Measurements from ENCODE around the gene CELSR1.

Gene CELSR1

DNA sequence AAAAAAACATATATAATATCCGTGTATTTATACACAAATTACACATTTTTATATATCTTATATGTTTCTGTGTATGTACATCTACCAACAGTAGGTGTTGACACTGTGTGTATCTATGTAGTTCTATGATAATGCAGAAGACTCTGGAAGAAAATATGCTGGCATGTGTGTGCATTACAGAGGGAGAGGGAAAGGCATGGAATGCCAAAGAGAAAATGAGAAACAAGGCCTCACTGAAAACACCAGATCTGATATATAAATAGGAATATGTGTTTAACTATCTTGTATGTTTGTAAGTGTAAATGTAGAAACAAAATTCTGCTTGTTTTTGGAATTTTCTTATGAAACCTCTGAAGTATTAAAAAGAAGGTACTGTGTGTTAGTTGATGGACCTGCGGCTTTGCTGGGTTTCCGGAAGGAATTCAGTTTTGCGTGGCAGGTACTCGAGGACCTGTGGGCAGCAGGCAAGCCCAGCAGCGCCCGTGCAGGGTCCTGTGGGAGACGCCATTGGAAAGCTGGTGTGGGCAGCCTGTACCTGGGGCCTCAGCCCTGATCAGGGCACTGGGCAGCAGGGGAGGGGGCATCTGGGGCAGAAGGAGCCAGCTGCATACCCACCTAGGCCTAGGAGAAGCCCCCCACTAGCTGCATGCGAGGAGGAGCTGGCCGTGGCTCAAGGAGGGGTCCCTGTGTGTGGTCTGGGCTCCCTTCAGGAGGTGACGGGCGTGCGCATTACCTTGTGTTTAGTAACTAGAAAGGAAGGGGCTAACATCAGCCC, 209.5 kb downstream of the CELSR1 start:
- TF ChIP-seq, protein P1, sequence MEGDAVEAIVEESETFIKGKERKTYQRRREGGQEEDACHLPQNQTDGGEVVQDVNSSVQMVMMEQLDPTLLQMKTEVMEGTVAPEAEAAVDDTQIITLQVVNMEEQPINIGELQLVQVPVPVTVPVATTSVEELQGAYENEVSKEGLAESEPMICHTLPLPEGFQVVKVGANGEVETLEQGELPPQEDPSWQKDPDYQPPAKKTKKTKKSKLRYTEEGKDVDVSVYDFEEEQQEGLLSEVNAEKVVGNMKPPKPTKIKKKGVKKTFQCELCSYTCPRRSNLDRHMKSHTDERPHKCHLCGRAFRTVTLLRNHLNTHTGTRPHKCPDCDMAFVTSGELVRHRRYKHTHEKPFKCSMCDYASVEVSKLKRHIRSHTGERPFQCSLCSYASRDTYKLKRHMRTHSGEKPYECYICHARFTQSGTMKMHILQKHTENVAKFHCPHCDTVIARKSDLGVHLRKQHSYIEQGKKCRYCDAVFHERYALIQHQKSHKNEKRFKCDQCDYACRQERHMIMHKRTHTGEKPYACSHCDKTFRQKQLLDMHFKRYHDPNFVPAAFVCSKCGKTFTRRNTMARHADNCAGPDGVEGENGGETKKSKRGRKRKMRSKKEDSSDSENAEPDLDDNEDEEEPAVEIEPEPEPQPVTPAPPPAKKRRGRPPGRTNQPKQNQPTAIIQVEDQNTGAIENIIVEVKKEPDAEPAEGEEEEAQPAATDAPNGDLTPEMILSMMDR (conservative IDR thresholded peaks at IDR 0.05; ENCODE audit: low read depth, low read length): no peak
- Histone ChIP-seq H4K20me1 (ENCODE audit: insufficient read depth) (no peaks in the 10 kb centered on the region), H3K36me3 (ENCODE audit: insufficient read depth) (no peaks in the 10 kb centered on the region; the same call in 1 of the 2 replicates)

DNA sequence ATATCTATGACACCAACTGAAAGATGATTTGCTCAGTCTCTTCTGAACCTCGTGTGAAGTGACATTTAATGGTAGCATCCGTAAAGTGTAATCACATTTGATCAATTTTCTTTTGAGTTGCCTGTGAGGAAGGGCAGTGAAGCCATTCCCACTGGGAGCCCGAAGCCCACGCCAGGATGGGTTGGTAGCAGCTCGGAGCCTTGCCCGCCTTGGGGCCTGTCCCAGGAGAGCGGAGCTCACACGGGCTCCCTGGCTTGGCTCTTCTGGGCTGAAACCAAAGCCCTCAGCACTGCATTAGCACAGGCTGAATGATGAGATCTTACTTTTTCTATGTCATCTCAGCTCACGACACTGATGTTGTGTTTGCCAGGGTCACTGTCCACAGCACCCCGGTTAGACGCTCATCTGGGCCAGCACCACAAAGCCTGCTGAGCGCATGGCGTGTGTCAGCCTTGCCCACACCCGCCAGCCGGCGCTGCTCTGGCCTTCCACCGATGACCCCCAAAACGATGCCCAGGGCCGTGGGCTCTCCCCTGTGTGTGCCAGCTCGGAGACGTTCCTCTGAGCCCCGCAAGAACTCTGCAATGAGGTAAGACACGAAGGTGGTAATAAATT, 211.2 kb downstream of the CELSR1 start:
- TF ChIP-seq, protein P1 (conservative IDR thresholded peaks at IDR 0.05; ENCODE audit: low read depth, low read length): no peak
- Histone ChIP-seq H4K20me1 (ENCODE audit: insufficient read depth) (no peaks in the 10 kb centered on the region), H3K27ac (no peak overlapping the region), H3K4me1 (ENCODE audit: low read depth, poor library complexity, severe bottlenecking) (no peaks in the 10 kb centered on the region), H3K4me3 (IDR thresholded peaks at IDR 0.05; ENCODE audit: insufficient read depth, low read depth, low read length) (no peak overlapping the region), H2AFZ (ENCODE audit: low read depth) (no peak overlapping the region), H3K4me2 (no peak overlapping the region), H3K36me3 (ENCODE audit: insufficient read depth) (no peaks in the 10 kb centered on the region; the same call in 1 of the 2 replicates), H3K9ac (no peak overlapping the region), H3K27me3 (ENCODE audit: insufficient read depth, low read depth) (no peaks in the 10 kb centered on the region), H3K79me2 (ENCODE audit: insufficient read depth, low read depth) (no peaks in the 10 kb centered on the region)

More for the DNA sequence above, 209.5 kb downstream of the CELSR1 start:
- H3K4me2 ChIP-seq: no peak overlapping the region
- no peaks in the 10 kb centered on the region for H3K27me3 ChIP-seq (ENCODE audit: insufficient read depth, low read depth)
- H3K9ac ChIP-seq: no peak overlapping the region
- H3K4me3 ChIP-seq (IDR thresholded peaks at IDR 0.05; ENCODE audit: insufficient read depth, low read depth, low read length): no peak overlapping the region
- H3K79me2 ChIP-seq (ENCODE audit: insufficient read depth, low read depth): no peaks in the 10 kb centered on the region
- no peak overlapping the region for H2AFZ ChIP-seq (ENCODE audit: low read depth)
- H3K27ac ChIP-seq: no peak overlapping the region
- peaks cover under 1% of the 10 kb centered on the region for H3K4me1 ChIP-seq (ENCODE audit: low read depth, poor library complexity, severe bottlenecking)

DNA sequence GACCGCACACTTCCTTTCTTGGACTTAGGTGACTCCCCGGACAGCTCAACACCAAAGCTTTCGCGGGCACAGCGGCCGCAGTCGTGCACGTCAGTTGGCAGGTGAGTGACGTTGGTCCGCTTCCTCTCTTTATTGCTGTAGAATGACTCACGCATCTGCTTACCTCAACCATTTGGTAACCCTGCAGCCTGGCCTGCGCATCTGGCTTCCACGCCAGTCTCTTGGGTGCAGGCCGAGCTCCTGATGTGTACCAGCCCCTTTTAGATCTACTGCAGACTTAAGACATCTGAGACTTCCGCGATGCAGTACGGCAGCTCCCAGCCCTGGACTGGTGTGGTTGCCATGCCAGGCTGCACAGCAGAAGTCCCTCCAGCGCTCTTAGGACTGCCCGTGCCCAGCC, 214.3 kb downstream of the CELSR1 start:
- H3K4me2 ChIP-seq: no peak overlapping the region
- no peaks in the 10 kb centered on the region; the same call in 1 of the 2 replicates for H3K36me3 ChIP-seq (ENCODE audit: insufficient read depth)
- no peaks in the 10 kb centered on the region for H4K20me1 ChIP-seq (ENCODE audit: insufficient read depth)
- H3K4me1 ChIP-seq (ENCODE audit: low read depth, poor library complexity, severe bottlenecking): no peaks in the 10 kb centered on the region
- no peaks in the 10 kb centered on the region for H3K27me3 ChIP-seq (ENCODE audit: insufficient read depth, low read depth)
- no peak overlapping the region for H3K27ac ChIP-seq
- H3K79me2 ChIP-seq (ENCODE audit: insufficient read depth, low read depth): no peaks in the 10 kb centered on the region
- no peak overlapping the region for H2AFZ ChIP-seq (ENCODE audit: low read depth)
- H3K4me3 ChIP-seq (IDR thresholded peaks at IDR 0.05; ENCODE audit: insufficient read depth, low read depth, low read length): no peak overlapping the region
- H3K9ac ChIP-seq: no peak overlapping the region
- TF ChIP-seq, protein P1 (conservative IDR thresholded peaks at IDR 0.05; ENCODE audit: low read depth, low read length): no peak

DNA sequence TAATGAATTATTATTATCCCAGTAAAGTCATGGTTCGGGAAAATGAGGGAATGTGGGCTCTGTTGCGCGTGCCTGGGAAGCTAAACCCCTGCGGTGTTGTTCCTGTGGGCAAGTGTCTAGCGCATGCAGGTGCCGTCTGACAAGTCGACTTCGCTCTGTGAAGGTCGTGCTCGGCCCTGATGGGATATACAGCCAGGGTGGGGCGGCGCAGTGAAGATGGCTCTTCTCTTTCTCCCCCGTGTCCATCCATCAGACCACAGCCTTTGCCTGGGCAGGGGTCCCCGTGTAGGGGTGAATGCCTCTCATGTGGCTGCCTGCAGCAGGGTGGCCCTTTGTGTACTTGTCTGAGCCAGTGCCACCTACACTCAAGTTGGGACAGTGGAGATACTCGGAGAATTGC, 214.7 kb downstream of the CELSR1 start:
- H3K4me2 ChIP-seq: no peak overlapping the region
- no peaks in the 10 kb centered on the region for H3K4me1 ChIP-seq (ENCODE audit: low read depth, poor library complexity, severe bottlenecking)
- TF ChIP-seq, protein P1 (conservative IDR thresholded peaks at IDR 0.05; ENCODE audit: low read depth, low read length): no peak
- no peaks in the 10 kb centered on the region for H3K79me2 ChIP-seq (ENCODE audit: insufficient read depth, low read depth)
- no peak overlapping the region for H3K4me3 ChIP-seq (IDR thresholded peaks at IDR 0.05; ENCODE audit: insufficient read depth, low read depth, low read length)
- H3K36me3 ChIP-seq (ENCODE audit: insufficient read depth): no peaks in the 10 kb centered on the region; the same call in 1 of the 2 replicates
- H2AFZ ChIP-seq (ENCODE audit: low read depth): no peak overlapping the region
- no peak overlapping the region for H3K9ac ChIP-seq
- H3K27me3 ChIP-seq (ENCODE audit: insufficient read depth, low read depth): no peaks in the 10 kb centered on the region
- H3K27ac ChIP-seq: no peak overlapping the region
- H4K20me1 ChIP-seq (ENCODE audit: insufficient read depth): no peaks in the 10 kb centered on the region
